ENCODE results near the gene RHOH. TPM values are rescaled to one million over a fixed set of nuclear protein-coding genes. Genes with fewer than 3 reads are reported as not detected.

Gene RHOH
- total RNA-seq, 1 donor from 2014 or later: 0.78 TPM

- intact Hi-C loops (cut with DNase I): no loop called here
- DNase-seq (ENCODE audit: low spot score): no peak
Measured at GRCh38 chr4:40200875-40201801, 4.3 kb downstream of the RHOH start.

- intact Hi-C loops (cut with DNase I): no loop called here
- no peak for DNase-seq (ENCODE audit: low spot score)
Measured at GRCh38 chr4:40201898-40202297, 5.1 kb downstream of the RHOH start.

- DNase-seq (ENCODE audit: low spot score): no peak
- intact Hi-C loops (cut with DNase I): no loop called here
Measured at GRCh38 chr4:40202474-40202873, 5.6 kb downstream of the RHOH start.

- intact Hi-C loops (cut with DNase I): no loop called here
- DNase-seq (ENCODE audit: low spot score): no peak
Measured at GRCh38 chr4:40204507-40205258, 7.9 kb downstream of the RHOH start.

GRCh38 chr4:40205259-40206198 is 8.7 kb downstream of the RHOH start:
- DNase-seq (ENCODE audit: low spot score): no peak
- intact Hi-C loops (cut with DNase I): no loop called here

GRCh38 chr4:40206426-40206825 is 9.6 kb downstream of the RHOH start:
- intact Hi-C loops (cut with DNase I): no loop called here
- DNase-seq (ENCODE audit: low spot score): no peak

GRCh38 chr4:40209401-40209800 is 12.6 kb downstream of the RHOH start:
- DNase-seq (ENCODE audit: low spot score): no peak
- intact Hi-C loops (cut with DNase I): no loop called here

GRCh38 chr4:40210776-40211175 is 13.9 kb downstream of the RHOH start:
- no peak for DNase-seq (ENCODE audit: low spot score)
- intact Hi-C loops (cut with DNase I): no loop called here

GRCh38 chr4:40211224-40212185 is 14.7 kb downstream of the RHOH start:
- intact Hi-C loops (cut with DNase I): no loop called here
- DNase-seq (ENCODE audit: low spot score): no peak

- no peak for DNase-seq (ENCODE audit: low spot score)
- intact Hi-C loops (cut with DNase I): no loop called here
Measured at GRCh38 chr4:40212674-40213527, 16.1 kb downstream of the RHOH start.

GRCh38 chr4:40214038-40214437 is 17.2 kb downstream of the RHOH start:
- DNase-seq (ENCODE audit: low spot score): no peak
- intact Hi-C loops (cut with DNase I): no loop called here

- intact Hi-C loops (cut with DNase I): no loop called here
- no peak for DNase-seq (ENCODE audit: low spot score)
Measured at GRCh38 chr4:40214661-40215418, 18.0 kb downstream of the RHOH start.

GRCh38 chr4:40216622-40217366 is 20.0 kb downstream of the RHOH start:
- no peak for DNase-seq (ENCODE audit: low spot score)
- intact Hi-C loops (cut with DNase I): no loop called here

GRCh38 chr4:40221744-40222143 is 24.9 kb downstream of the RHOH start:
- no peak for DNase-seq (ENCODE audit: low spot score)
- intact Hi-C loops (cut with DNase I): no loop called here

GRCh38 chr4:40223343-40223742 is 26.5 kb downstream of the RHOH start:
- no peak for DNase-seq (ENCODE audit: low spot score)
- intact Hi-C loops (cut with DNase I): no loop called here

- intact Hi-C loops (cut with DNase I): no loop called here
- no peak for DNase-seq (ENCODE audit: low spot score)
Measured at GRCh38 chr4:40224432-40224831, 27.6 kb downstream of the RHOH start.
